Left lobe of liver (tissue), 2 donors: Measurements from ENCODE around the gene MOAP1. TPM values are rescaled to one million over a fixed set of nuclear protein-coding genes. Genes with fewer than 3 reads are reported as not detected.
"Not testable (repeated sequence)": the region's sequence is repeated elsewhere in the genome, so short reads cannot be mapped to it uniquely, and the experiment has no call there.

Experiments
- ATAC-seq: fragments of 200-7000 bp; cut with Tn5 transposase; one replicate; pipeline ENCODE4 v1.9.1; 2020; ENCODE audit warnings: mild to moderate bottlenecking, moderate library complexity
- DNase-seq: peaks from one replicate; pipeline ENCODE4 v3.0.0-alpha.2; 2020; ENCODE audit warnings: low spot score
- total RNA-seq: library from RNA; stranded (reverse); gene quantifications from one replicate; pipeline ENCODE4 v1.2.1, GENCODE V29; 2021
- donor health status: DM: no; HTN: no; CAD: no; lungs with moderate emphysema.
- donor health status: DM: no; HTN: yes; CAD: no.

MOAP1 gene, protein sequence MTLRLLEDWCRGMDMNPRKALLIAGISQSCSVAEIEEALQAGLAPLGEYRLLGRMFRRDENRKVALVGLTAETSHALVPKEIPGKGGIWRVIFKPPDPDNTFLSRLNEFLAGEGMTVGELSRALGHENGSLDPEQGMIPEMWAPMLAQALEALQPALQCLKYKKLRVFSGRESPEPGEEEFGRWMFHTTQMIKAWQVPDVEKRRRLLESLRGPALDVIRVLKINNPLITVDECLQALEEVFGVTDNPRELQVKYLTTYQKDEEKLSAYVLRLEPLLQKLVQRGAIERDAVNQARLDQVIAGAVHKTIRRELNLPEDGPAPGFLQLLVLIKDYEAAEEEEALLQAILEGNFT
- 10.4 TPM for total RNA-seq

GRCh38 chr14:93184391-93185348 lies at the start of gene MOAP1, which contains the start of gene LYSET:
Gene MOAP1 (minus strand): TSS chr14:93184897. CDS start chr14:93184242, 655 bp downstream.
Gene LYSET (plus strand): TSS chr14:93185317. CDS start chr14:93185406, 89 bp downstream.
- DNase-seq: peak; percentile 90
- peak; percentile 93 for ATAC-seq

DNA sequence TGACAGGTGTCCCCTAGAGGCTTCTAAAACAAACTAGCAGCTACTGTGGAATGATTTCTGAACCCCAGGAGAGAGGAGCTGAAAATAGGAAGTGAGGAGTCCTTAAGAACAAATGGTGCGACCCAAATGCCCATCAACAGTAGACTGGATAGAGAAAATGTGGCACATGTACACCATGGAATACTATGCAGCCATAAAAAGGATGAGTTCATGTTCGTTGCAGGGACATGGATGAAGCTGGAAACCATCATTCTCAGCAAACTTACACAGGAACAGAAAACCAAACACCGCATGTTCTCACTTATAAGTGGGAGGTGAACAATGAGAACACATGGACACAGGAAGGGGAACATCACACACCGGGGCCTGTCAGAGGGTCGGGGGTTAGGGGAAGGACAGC lies 48.4 kb upstream of the MOAP1 start:
- ATAC-seq: not testable (repeated sequence)

DNA sequence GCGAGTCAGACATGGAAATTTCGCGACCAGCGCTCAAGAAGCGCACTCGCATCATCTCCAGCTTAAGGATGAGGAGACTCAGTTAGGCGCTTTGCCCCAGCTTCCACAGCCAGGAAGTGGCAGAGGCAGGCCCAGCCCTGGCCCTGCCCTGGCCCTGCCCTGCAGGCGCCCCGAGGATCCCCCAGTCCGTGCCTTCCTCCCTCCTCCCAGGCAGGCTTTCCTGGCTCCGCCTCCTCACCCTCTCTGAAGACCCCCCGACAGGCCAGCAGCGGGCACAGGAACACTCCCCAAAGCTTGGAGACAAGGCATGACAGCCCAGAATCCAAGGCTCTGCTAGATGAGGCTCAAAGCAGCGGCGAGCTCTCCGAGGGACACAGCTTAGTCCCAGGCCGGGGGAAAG lies 47.5 kb upstream of the MOAP1 start:
- ATAC-seq (no peak), DNase-seq (no peak)

More for the DNA sequence above, 48.4 kb upstream of the MOAP1 start:
- not testable (repeated sequence) for DNase-seq

DNA sequence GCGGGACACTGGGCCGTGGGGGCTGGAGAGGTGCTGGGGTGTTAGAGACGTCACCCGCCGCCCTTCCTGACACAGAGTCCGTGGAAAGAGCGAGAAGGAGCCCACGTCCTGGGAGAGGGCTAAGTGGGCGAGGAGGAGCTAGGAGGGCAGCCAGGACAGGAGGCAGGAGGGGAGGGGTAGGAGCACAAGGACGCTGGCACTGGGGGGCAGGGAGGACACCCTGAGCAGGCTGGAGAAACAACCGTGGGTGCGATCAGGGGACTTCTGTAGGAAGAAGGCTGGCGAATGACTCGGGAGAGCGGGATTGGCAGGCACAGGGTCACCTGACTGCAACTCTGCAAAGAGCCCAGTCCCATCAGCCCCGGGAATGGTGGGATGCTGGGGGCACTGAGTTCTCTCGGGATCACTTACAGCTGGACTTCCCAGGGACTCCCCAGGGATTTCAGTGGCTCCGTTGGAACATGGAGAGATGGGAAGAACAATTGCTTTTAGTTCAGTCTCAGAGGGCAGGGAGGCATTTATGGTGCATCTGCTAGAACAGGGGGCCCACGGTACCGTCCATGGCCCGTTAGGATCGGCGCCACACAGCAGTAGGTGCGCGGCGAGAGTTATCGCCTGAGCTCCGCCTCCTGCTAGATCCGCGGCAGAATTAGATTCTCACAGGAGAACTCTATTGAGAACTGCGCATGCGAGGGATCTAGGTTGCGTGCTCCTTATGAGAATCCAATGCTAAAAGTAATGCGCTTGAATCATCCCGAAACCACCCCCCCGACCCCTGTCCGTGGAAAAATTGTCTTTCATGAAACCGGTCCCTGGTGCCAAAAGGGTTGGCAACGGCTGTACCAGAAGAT lies 46.7 kb upstream of the MOAP1 start:
- ATAC-seq (peak; percentile 48), DNase-seq (no peak)

- ATAC-seq: peak; percentile 15
- DNase-seq: no peak
Measured at GRCh38 chr14:93230539-93230938, 45.8 kb upstream of the MOAP1 start.

GRCh38 chr14:93228550-93228949 lies 43.9 kb upstream of the MOAP1 start:
- no peak for DNase-seq
- ATAC-seq: no peak

GRCh38 chr14:93223565-93223964 lies 38.9 kb upstream of the MOAP1 start:
- ATAC-seq: no peak

DNA sequence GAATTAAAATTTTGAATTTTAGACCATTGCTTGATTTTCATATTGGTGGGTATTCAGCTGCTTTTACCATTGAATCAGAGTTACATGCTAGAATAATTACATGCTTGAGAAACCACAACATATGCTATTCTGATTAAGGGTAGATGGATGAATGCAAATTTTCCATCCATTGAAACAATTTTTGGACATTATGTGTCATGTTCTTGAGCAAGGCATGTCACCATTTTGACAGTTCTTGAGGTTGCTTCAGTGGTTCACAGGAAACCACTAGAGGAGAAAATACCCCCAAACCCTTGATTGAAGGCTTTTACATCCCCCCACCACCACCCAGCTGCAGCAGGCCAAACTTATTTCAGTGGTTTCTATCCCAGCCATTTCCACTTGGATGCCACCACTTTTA lies 35.8 kb upstream of the MOAP1 start:
- ATAC-seq (no peak), DNase-seq (no peak)

More at GRCh38 chr14:93223565-93223964, 38.9 kb upstream of the MOAP1 start:
- no peak for DNase-seq

GRCh38 chr14:93219103-93219726 lies 34.5 kb upstream of the MOAP1 start:
- ATAC-seq (peak; percentile 94), DNase-seq (no peak)

GRCh38 chr14:93214598-93214997 lies 29.9 kb upstream of the MOAP1 start:
- DNase-seq (no peak), ATAC-seq (no peak)

- ATAC-seq: no peak
- DNase-seq: no peak
Measured at GRCh38 chr14:93212432-93212831, 27.7 kb upstream of the MOAP1 start.

- no peak for DNase-seq
- peak; percentile 65 for ATAC-seq
Measured at GRCh38 chr14:93207468-93208308, 23.0 kb upstream of the MOAP1 start.

- DNase-seq (peak; percentile 96), ATAC-seq (peak; percentile 98)
Measured at GRCh38 chr14:93206793-93207467, 22.2 kb upstream of the MOAP1 start, which contains the start of the genes GON7 and UBR7. Gene GON7 (minus strand): TSS chr14:93207065. CDS start chr14:93207037, 28 bp downstream. Gene UBR7 (plus strand): TSS chr14:93207256. CDS start chr14:93207292, 36 bp downstream.

GRCh38 chr14:93201155-93201704 lies 16.5 kb upstream of the MOAP1 start:
- DNase-seq: no peak
- no peak for ATAC-seq

DNA sequence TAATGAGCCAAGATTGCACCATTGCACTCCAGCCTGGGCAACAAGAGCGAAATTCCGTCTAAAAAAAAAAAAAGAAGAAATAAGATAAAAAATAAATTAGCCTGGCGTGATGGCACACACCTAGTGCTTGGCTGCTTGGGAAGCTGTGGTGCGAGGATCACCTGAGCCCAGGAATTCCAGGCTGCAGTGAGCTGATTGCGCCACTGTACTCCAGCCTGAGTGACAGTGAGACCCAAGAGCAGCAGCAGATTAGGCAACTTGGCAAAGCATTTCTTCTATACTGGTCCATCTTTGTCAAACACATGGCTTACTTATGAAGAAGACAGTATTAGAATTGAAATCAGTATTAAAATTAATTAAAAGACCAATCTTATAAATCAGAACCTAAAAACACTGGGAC lies 15.9 kb upstream of the MOAP1 start:
- DNase-seq (peak; percentile 74), ATAC-seq (peak; percentile 99)

DNA sequence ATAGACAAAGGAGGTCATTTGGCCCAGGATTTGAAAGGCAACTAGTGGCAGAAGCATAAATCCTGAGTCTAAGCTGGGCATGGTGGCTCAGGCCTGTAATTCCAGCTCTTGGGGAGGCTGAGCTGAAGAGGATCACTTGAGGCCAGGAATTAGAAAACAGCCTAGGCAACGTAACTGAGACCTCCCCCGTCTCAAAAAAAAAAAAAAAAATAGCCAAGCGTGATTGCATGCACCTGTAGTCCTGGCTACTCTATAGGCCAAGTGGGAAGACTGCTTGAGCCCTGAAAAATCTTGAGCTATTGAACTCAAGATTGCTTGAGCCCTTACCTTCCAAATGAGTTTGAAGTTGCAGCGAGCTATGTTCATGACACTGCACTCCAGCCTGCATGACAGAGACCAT lies 14.3 kb upstream of the MOAP1 start:
- no peak for ATAC-seq
- DNase-seq: no peak

- ATAC-seq: no peak
Measured at GRCh38 chr14:93195316-93195999, 10.8 kb upstream of the MOAP1 start.

DNA sequence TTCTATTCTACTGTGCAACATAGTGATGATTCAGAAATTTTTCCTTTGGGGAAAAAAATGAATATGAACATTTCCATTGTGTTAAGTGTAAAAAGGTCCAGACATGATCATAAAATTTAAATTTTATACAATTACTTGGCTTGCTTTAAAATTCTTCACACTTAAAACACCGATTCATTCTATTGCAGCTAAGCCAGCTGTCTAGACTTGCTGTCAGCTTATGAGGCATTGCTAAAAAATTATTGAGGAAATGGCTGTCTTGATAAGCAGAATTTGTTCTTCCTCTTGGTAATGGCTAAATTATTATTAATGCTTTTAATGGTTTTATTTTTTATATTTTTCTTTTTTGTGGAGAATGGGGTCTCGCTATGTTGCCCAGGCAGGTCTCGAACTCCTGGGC lies 2.3 kb upstream of the MOAP1 start:
- DNase-seq (no peak), ATAC-seq (no peak)

More at GRCh38 chr14:93195316-93195999, 10.8 kb upstream of the MOAP1 start:
- DNase-seq: no peak
